Spleen (tissue), 11 donors: Measurements from ENCODE around the gene PGM3. TPM values are rescaled to one million over a fixed set of nuclear protein-coding genes. Genes with fewer than 3 reads are reported as not detected.

Experiments used
- DNase-seq: peaks from one replicate; pipeline ENCODE4 v3.0.0-alpha.2; 2020
- H3K27ac ChIP-seq, 8 donors: fragments of 200-600 bp; sonication (generic) in 7 of 8; 1 replicate in 4 of 8; 2 replicates in 4 of 8; pipeline versions ENCODE4 v1.5.0 to v1.8.0; 2016 to 2021; ENCODE audit warnings: inconsistent platforms in 4 of 8, mild to moderate bottlenecking in 4 of 8, moderate library complexity in 1 of 8
- H3K27me3 ChIP-seq, 7 donors: fragments of 200-600 bp; sonication (generic) in 6 of 7; replicated peaks in 1 of 7; 1 replicate in 4 of 7; 2 replicates in 3 of 7; pipeline versions ENCODE4 v1.5.0 to v1.8.0; 2016 to 2021; ENCODE audit warnings: inconsistent platforms in 3 of 7, mild to moderate bottlenecking in 1 of 7
- H3K36me3 ChIP-seq, 6 donors: fragments of 200-600 bp; sonication (generic) in 5 of 6; 1 replicate in 4 of 6; 2 replicates in 2 of 6; pipeline versions ENCODE4 v1.5.0 to v1.8.0; 2016 to 2021; ENCODE audit warnings: inconsistent platforms in 2 of 6
- H3K4me1 ChIP-seq, 6 donors: fragments of 200-600 bp; sonication (generic) in 5 of 6; 1 replicate in 3 of 6; 2 replicates in 3 of 6; pipeline versions ENCODE4 v1.5.0 to v1.8.0; 2016 to 2021; ENCODE audit warnings: inconsistent platforms in 3 of 6
- H3K4me3 ChIP-seq, 8 donors: fragments of 200-600 bp; sonication (generic) in 7 of 8; 1 replicate in 4 of 8; 2 replicates in 4 of 8; pipeline versions ENCODE4 v1.5.0 to v1.8.0; 2016 to 2021; ENCODE audit warnings: inconsistent platforms in 4 of 8, mild to moderate bottlenecking in 4 of 8, moderate library complexity in 2 of 8
- H3K9me3 ChIP-seq, 8 donors: fragments of 200-600 bp; sonication (generic) in 7 of 8; 1 replicate in 4 of 8; 2 replicates in 4 of 8; pipeline versions ENCODE4 v1.5.0 to v1.8.0; 2016 to 2021; ENCODE audit warnings: inconsistent platforms in 4 of 8
- POLR2A ChIP-seq, 3 donors: fragments of 450-650 bp; IDR thresholded peaks; one replicate each; pipeline ENCODE4 v1.5.1; 2017; ENCODE audit warnings: antibody characterized with exemption in 3 of 3, mild to moderate bottlenecking in 1 of 3
- POLR2AphosphoS5 ChIP-seq, 3 donors: sonication (generic); formaldehyde crosslinking; IDR thresholded peaks; one replicate each; pipeline ENCODE4 v1.5.1; 2017; ENCODE audit warnings: antibody characterized with exemption in 3 of 3
- WGBS, 5 donors: extraction: QIAGEN DNeasy Blood & Tissue Kit in 3 of 5; methylation state at CpG; one replicate each; pipeline versions ENCODE4 v1.1.5 to v1.1.7; 2013 to 2018; 5-methylcytosine and 5-hydroxymethylcytosine counted together
- intact Hi-C: fragments of 100-400 bp; cut with DNase I; formaldehyde crosslinking; loops from one replicate; pipeline ENCODE4 v1.15.0; 2023; ENCODE audit warnings: low total_unique reads
- polyA plus RNA-seq, 3 donors: library from polyadenylated mRNA; stranded (reverse); fragments of 200-250 nt; gene quantifications; one replicate each; pipeline ENCODE4 v1.2.1, GENCODE V29; 2013
- total RNA-seq, 7 donors: library from RNA; depleted of rRNA in 3 of 7; stranded (reverse); fragments of >200 nt in 3 of 7; fragmentation: NEBNext Ultra II Directional in 4 of 7; extraction: Animal tissue kit (Norgen Biotek cat#: 25700) in 4 of 7; gene quantifications; one replicate each; pipeline versions ENCODE4 v1.1.0 to v1.2.1, GENCODE V29; 2016 to 2021
- TF ChIP-seq, protein P1 (sequence below), 11 experiments: fragments of 200-600 bp in 7 of 11; fragments of 450-650 bp in 4 of 11; sonication (generic) in 4 of 11; IDR thresholded peaks in 8 of 11; conservative IDR thresholded peaks in 3 of 11; 1 replicate in 7 of 11; 2 replicates in 4 of 11; pipeline versions ENCODE4 v1.4.0 to v1.8.0; 2016 to 2021; ENCODE audit warnings: antibody characterized with exemption in 11 of 11, inconsistent platforms in 4 of 11, mild to moderate bottlenecking in 1 of 11
- donor health status: healthy with polysubstance abuse.
- donor health status: DM: no; HTN: no; CAD: no; lungs with moderate emphysema.
- donor health status: DM: no; HTN: no; CAD: no.
- donor health status: Bipolar disorder and iron deficiency.
- donor health status: healthy.
- donor health status: DM: no; HTN: no; CAD: no.
- donor health status: DM: yes; HTN: yes; CAD: no.

The PGM3 gene
- total and polyA plus RNA-seq, 10 donors = 3.5 to 32.9 (median 22.9) TPM

- Histone ChIP-seq H3K36me3 (peaks cover 0 to 100% (median 50%) of the 10 kb centered on the region in 6 donors), H3K27me3 (no peaks in the 10 kb centered on the region), H3K27ac (no peak overlapping the region), H3K4me3 (no peak overlapping the region), H3K4me1 (no peaks in the 10 kb centered on the region), H3K9me3 (no peaks in the 10 kb centered on the region)
- intact Hi-C loops = no loop called here
- WGBS, 5 donors = 93 to 99% (median 98%) methylated on average over 2 of the region's 2 CpGs
- TF ChIP-seq POLR2AphosphoS5 (IDR thresholded peaks at IDR 0.05) (no peak), POLR2A (IDR thresholded peaks at IDR 0.05) (no peak)
- TF ChIP-seq, protein P1, sequence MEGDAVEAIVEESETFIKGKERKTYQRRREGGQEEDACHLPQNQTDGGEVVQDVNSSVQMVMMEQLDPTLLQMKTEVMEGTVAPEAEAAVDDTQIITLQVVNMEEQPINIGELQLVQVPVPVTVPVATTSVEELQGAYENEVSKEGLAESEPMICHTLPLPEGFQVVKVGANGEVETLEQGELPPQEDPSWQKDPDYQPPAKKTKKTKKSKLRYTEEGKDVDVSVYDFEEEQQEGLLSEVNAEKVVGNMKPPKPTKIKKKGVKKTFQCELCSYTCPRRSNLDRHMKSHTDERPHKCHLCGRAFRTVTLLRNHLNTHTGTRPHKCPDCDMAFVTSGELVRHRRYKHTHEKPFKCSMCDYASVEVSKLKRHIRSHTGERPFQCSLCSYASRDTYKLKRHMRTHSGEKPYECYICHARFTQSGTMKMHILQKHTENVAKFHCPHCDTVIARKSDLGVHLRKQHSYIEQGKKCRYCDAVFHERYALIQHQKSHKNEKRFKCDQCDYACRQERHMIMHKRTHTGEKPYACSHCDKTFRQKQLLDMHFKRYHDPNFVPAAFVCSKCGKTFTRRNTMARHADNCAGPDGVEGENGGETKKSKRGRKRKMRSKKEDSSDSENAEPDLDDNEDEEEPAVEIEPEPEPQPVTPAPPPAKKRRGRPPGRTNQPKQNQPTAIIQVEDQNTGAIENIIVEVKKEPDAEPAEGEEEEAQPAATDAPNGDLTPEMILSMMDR (IDR thresholded peaks at IDR 0.05 in 8 of 11, conservative IDR thresholded peaks at IDR 0.05 in 3 of 11) = no peak
- no peak for DNase-seq
Measured at GRCh38 chr6:83151114-83151513, 42.0 kb downstream of the PGM3 start.

DNA sequence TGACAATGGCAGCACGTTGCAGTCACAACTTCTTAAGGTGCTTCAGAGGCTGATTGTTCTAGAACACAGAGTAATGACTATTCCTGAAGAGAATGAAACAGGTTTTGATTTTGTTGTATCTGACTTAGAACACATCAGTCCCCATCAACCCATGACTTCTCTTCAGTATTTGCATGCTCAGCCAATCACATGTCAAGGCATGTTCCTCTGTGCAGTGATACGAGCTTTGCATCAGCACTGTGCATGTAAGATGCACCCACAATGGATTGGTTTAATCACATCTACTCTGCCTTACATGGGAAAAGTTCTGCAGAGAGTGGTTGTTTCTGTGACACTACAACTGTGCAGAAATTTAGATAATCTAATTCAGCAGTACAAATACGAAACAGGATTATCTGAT is 54.3 kb downstream of the PGM3 start:
- no peaks in the 10 kb centered on the region for H3K27me3 ChIP-seq
- H3K36me3 ChIP-seq = peaks cover under 1 to 94% (median 34%) of the 10 kb centered on the region in 6 donors
- DNase-seq = no peak
- H3K9me3 ChIP-seq = no peaks in the 10 kb centered on the region
- no peaks in the 10 kb centered on the region for H3K4me1 ChIP-seq
- intact Hi-C loops = no loop called here
- TF ChIP-seq POLR2AphosphoS5 (IDR thresholded peaks at IDR 0.05) (no peak), POLR2A (IDR thresholded peaks at IDR 0.05) (no peak)
- TF ChIP-seq, protein P1 (IDR thresholded peaks at IDR 0.05 in 8 of 11, conservative IDR thresholded peaks at IDR 0.05 in 3 of 11) = no peak
- H3K27ac ChIP-seq = no peak overlapping the region
- H3K4me3 ChIP-seq = no peak overlapping the region
- WGBS, 5 donors = 83 to 94% (median 87%) methylated on average over 3 of the region's 3 CpGs

GRCh38 chr6:83138118-83138722 is 54.8 kb downstream of the PGM3 start:
- H3K36me3 ChIP-seq = peaks cover 0 to 94% (median 29%) of the 10 kb centered on the region in 6 donors
- H3K9me3 ChIP-seq = no peaks in the 10 kb centered on the region
- TF ChIP-seq, protein P1 (IDR thresholded peaks at IDR 0.05 in 8 of 11, conservative IDR thresholded peaks at IDR 0.05 in 3 of 11) = no peak
- no peak for TF ChIP-seq POLR2A (IDR thresholded peaks at IDR 0.05)
- TF ChIP-seq POLR2AphosphoS5 (IDR thresholded peaks at IDR 0.05) = no peak

GRCh38 chr6:83132121-83132520 is 60.9 kb downstream of the PGM3 start:
- TF ChIP-seq, protein P1 (IDR thresholded peaks at IDR 0.05 in 8 of 11, conservative IDR thresholded peaks at IDR 0.05 in 3 of 11) = no peak
- TF ChIP-seq POLR2A (IDR thresholded peaks at IDR 0.05) (no peak), POLR2AphosphoS5 (IDR thresholded peaks at IDR 0.05) (no peak)
- WGBS, 5 donors = 96 to 98% (median 96%) methylated on average over 3 of the region's 3 CpGs
- intact Hi-C loops = no loop called here
- no peaks in the 10 kb centered on the region for H3K27me3 ChIP-seq
- DNase-seq = no peak
- H3K36me3 ChIP-seq = peaks cover 0 to 100% (median 46%) of the 10 kb centered on the region in 6 donors
- H3K27ac ChIP-seq = no peak overlapping the region
- H3K9me3 ChIP-seq = no peaks in the 10 kb centered on the region
- H3K4me1 ChIP-seq = no peaks in the 10 kb centered on the region
- no peak overlapping the region for H3K4me3 ChIP-seq

More at GRCh38 chr6:83138118-83138722, 54.8 kb downstream of the PGM3 start:
- Histone ChIP-seq H3K27ac (no peak overlapping the region), H3K27me3 (no peaks in the 10 kb centered on the region), H3K4me1 (no peaks in the 10 kb centered on the region), H3K4me3 (no peak overlapping the region)
- 92 to 97% (median 95%) methylated on average over 5 of the region's 5 CpGs for WGBS, 5 donors
- no peak for DNase-seq
- intact Hi-C loops = no loop called here
